ENCODE results near the gene TXNDC12. TPM values are rescaled to one million over a fixed set of nuclear protein-coding genes. Genes with fewer than 3 reads are reported as not detected.
"Not testable (repeated sequence)": the region's sequence is repeated elsewhere in the genome, so short reads cannot be mapped to it uniquely, and the experiment has no call there.

Gene TXNDC12
- polyA plus RNA-seq, 2 of the 4 experiments (the other 2 are of a cell fraction): 59.7 to 65.2 TPM

DNA sequence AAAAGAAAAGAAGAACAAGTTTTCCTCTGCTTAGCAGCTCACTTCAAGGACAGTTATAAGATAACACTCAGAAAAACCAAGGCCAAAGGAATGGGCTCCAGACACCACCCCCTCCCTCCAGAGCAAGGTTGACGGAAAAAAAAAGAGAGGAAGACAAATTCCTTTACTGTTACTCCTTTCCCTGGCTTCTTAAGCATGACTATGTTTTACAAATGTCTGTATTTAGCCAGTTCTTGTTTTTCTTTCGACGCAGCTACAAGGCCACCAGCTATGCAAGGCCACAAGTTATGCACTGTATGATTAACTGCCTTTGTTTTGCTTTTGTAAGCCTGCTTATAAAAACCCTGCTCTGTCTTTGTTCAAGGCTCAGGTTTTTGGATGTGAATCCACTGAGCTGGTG is 49.4 kb downstream of the TXNDC12 start:
- 16% methylated on average over 3 of the region's 3 CpGs for WGBS (ENCODE audit: missing lambda C conversion rate)
- Histone ChIP-seq H3K4me2 (peak overlapping the region; percentile 78), H3K27ac (peak overlapping the region; percentile 85 to 95), H3K4me1 (peaks cover 30% of the 10 kb centered on the region)
- POLR2A ChIA-PET; H3K4me3 ChIP-seq; H3K9me3 ChIP-seq; FAIRE-seq; TF ChIP-seq FOSL2 (IDR thresholded peaks at IDR 0.05): not testable (repeated sequence)
- peak in 1 of 2 experiments; percentile 45; a peak in 3 of 6 replicates for ATAC-seq
- peak in 1 of 2 experiments; percentile 23 for DNase-seq (ENCODE audit: low read depth in 1 of 2, low spot score in 1 of 2)
- CTCF ChIA-PET: interaction anchor here (1.4 to 3.1 kb wide), 2 partner anchors 9 to 108 kb away, joined by 3 to 21 read pairs; no protein-coding TSS in a partner anchor
- TF ChIP-seq FOSL2 (CRISPR knock-in tag; IDR thresholded peaks at IDR 0.05): 0 out of 2 replicates have a peak, but pooled peaks have one; percentile 3

DNA sequence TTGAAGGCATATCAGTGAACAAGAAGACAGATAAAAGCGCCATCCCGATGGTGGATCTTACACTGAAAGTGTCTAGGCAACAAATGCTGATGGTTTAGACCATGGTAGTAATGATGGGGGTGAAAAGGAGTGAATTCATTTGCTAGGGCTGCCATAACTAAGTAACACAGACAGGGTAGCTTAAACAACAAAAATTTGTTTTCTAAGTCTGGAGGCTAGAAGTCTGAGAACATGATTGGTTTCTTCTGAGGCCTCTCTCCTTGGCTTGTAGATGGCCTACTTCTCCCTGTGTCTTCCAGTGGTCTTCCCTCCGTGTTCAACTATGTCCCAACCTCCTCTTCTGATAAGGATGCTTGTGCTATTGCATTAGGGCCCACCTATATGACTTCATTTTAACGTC is 51.1 kb downstream of the TXNDC12 start:
- FAIRE-seq: no peak
- Histone ChIP-seq H3K9me3 (no peaks in the 10 kb centered on the region), H3K27ac (peak overlapping the region in 1 of 2 experiments; percentile 8; a peak in 1 of 6 replicates), H3K4me3 (no peak overlapping the region), H3K4me1 (peaks cover 30% of the 10 kb centered on the region), H3K4me2 (no peak overlapping the region)
- ChIA-PET CTCF (interaction anchor here (0.6 to 3.1 kb wide), 4 partner anchors 15 to 137 kb away, joined by 3 to 21 read pairs (median 3); no protein-coding TSS in a partner anchor), POLR2A (no interaction called here)
- DNase-seq (ENCODE audit: low read depth in 1 of 2, low spot score in 1 of 2): no peak
- TF ChIP-seq, protein P1, sequence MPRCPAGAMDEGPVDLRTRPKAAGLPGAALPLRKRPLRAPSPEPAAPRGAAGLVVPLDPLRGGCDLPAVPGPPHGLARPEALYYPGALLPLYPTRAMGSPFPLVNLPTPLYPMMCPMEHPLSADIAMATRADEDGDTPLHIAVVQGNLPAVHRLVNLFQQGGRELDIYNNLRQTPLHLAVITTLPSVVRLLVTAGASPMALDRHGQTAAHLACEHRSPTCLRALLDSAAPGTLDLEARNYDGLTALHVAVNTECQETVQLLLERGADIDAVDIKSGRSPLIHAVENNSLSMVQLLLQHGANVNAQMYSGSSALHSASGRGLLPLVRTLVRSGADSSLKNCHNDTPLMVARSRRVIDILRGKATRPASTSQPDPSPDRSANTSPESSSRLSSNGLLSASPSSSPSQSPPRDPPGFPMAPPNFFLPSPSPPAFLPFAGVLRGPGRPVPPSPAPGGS (IDR thresholded peaks at IDR 0.05): no peak
- TF ChIP-seq ZC3H11A (IDR thresholded peaks at IDR 0.05): no peak
- TF ChIP-seq, protein P2, sequence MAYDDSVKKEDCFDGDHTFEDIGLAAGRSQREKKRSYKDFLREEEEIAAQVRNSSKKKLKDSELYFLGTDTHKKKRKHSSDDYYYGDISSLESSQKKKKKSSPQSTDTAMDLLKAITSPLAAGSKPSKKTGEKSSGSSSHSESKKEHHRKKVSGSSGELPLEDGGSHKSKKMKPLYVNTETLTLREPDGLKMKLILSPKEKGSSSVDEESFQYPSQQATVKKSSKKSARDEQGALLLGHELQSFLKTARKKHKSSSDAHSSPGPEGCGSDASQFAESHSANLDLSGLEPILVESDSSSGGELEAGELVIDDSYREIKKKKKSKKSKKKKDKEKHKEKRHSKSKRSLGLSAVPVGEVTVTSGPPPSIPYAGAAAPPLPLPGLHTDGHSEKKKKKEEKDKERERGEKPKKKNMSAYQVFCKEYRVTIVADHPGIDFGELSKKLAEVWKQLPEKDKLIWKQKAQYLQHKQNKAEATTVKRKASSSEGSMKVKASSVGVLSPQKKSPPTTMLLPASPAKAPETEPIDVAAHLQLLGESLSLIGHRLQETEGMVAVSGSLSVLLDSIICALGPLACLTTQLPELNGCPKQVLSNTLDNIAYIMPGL (CRISPR knock-in tag; IDR thresholded peaks at IDR 0.05; ENCODE audit: borderline replicate concordance): no peak
- ATAC-seq: no peak
- 62% methylated on average over 4 of the region's 4 CpGs for WGBS (ENCODE audit: missing lambda C conversion rate)

DNA sequence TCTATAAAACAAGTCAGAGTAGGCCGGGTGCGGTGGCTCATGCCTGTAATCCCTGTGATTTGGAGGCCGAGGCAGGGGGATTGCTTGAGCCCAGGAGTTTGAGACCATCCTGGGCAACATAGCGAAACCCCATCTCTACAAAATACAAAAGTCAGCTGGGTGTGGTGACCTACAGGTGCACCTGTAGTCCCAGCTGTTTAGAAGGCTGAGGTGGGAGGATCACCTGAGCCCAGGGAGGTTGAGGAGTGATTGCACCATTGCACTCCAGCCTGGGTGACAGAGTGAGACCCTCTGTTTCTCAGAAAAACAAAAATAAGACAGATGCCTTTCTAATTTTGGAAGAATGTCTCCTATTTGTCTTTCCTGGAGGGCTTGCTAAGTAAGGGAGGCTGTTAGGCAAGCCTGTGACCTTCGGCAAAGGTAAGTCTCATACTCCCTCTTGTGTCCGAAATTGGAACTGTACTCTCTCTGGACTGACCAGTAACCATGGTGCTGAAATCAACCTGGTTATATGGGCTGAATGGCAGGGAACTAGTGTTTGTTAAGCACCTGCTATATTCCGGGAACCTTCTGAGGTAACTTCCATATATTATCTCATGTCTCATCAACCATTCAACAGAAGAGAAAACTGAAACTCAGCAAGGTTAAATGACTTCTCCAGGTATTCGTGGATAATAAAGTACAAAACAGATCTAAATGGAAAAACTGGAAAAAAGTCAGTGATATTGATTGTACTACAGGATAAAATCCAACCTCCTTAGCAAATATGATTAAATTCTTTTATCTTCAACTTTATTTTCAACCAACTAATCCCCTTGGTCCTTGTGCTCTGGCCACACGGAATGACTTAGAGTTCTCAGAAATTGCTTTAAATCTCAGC is 52.7 kb downstream of the TXNDC12 start:
- ChIA-PET POLR2A (no interaction called here), CTCF (interaction anchor here (0.6 to 1.3 kb wide), 10 partner anchors 21 to 126 kb away, joined by 3 to 25 read pairs (median 3); no protein-coding TSS in a partner anchor)
- 45% methylated on average over 8 of the region's 9 CpGs for WGBS (ENCODE audit: missing lambda C conversion rate)
- TF ChIP-seq, protein P3, sequence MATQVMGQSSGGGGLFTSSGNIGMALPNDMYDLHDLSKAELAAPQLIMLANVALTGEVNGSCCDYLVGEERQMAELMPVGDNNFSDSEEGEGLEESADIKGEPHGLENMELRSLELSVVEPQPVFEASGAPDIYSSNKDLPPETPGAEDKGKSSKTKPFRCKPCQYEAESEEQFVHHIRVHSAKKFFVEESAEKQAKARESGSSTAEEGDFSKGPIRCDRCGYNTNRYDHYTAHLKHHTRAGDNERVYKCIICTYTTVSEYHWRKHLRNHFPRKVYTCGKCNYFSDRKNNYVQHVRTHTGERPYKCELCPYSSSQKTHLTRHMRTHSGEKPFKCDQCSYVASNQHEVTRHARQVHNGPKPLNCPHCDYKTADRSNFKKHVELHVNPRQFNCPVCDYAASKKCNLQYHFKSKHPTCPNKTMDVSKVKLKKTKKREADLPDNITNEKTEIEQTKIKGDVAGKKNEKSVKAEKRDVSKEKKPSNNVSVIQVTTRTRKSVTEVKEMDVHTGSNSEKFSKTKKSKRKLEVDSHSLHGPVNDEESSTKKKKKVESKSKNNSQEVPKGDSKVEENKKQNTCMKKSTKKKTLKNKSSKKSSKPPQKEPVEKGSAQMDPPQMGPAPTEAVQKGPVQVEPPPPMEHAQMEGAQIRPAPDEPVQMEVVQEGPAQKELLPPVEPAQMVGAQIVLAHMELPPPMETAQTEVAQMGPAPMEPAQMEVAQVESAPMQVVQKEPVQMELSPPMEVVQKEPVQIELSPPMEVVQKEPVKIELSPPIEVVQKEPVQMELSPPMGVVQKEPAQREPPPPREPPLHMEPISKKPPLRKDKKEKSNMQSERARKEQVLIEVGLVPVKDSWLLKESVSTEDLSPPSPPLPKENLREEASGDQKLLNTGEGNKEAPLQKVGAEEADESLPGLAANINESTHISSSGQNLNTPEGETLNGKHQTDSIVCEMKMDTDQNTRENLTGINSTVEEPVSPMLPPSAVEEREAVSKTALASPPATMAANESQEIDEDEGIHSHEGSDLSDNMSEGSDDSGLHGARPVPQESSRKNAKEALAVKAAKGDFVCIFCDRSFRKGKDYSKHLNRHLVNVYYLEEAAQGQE (IDR thresholded peaks at IDR 0.05): peak; percentile 91
- TF ChIP-seq RCOR1 (IDR thresholded peaks at IDR 0.05; ENCODE audit: low read depth, low read length) (no peak), TFCP2L1 (CRISPR knock-in tag; IDR thresholded peaks at IDR 0.05) (no peak), ESRRA (IDR thresholded peaks at IDR 0.05; ENCODE audit: borderline replicate concordance, low read length) (no peak), NFE2L2 (conservative IDR thresholded peaks at IDR 0.05; ENCODE audit: low read length) (no peak), GATA3 (IDR thresholded peaks at IDR 0.05; ENCODE audit: borderline replicate concordance) (no peak), POLR2A (IDR thresholded peaks at IDR 0.05; ENCODE audit: low read length) (no peak), MAFK (IDR thresholded peaks at IDR 0.05; ENCODE audit: partially characterized antibody) (no peak), SREBF2 (IDR thresholded peaks at IDR 0.05) (no peak), RNF2 (IDR thresholded peaks at IDR 0.05; ENCODE audit: borderline replicate concordance, low read depth) (no peak), BHLHE40 (IDR thresholded peaks at IDR 0.05; ENCODE audit: low read depth, low read length) (no peak), SMC3 (IDR thresholded peaks at IDR 0.05) (peak; percentile 88), CEBPB (IDR thresholded peaks at IDR 0.05) (peak in 1 of 2 experiments; percentile 76; a peak in 2 of 4 replicates), MAZ (IDR thresholded peaks at IDR 0.05; ENCODE audit: borderline replicate concordance, low read depth, low read length) (no peak), HOXB13 (CRISPR knock-in tag; IDR thresholded peaks at IDR 0.05; ENCODE audit: low read depth) (no peak), CBX2 (IDR thresholded peaks at IDR 0.05; ENCODE audit: borderline replicate concordance, low read depth) (no peak)
- TF ChIP-seq, protein P1 (IDR thresholded peaks at IDR 0.05): no peak
- TF ChIP-seq, protein P4, sequence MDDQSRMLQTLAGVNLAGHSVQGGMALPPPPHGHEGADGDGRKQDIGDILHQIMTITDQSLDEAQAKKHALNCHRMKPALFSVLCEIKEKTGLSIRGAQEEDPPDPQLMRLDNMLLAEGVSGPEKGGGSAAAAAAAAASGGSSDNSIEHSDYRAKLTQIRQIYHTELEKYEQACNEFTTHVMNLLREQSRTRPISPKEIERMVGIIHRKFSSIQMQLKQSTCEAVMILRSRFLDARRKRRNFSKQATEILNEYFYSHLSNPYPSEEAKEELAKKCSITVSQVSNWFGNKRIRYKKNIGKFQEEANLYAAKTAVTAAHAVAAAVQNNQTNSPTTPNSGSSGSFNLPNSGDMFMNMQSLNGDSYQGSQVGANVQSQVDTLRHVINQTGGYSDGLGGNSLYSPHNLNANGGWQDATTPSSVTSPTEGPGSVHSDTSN (IDR thresholded peaks at IDR 0.05): no peak
- TF ChIP-seq, protein P5, sequence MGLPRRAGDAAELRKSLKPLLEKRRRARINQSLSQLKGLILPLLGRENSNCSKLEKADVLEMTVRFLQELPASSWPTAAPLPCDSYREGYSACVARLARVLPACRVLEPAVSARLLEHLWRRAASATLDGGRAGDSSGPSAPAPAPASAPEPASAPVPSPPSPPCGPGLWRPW (IDR thresholded peaks at IDR 0.05): no peak

More for the DNA sequence above, 52.7 kb downstream of the TXNDC12 start:
- Histone ChIP-seq H3K27ac (peak overlapping the region in 1 of 2 experiments; percentile 75; a peak in 3 of 6 replicates), H3K4me2 (no peak overlapping the region), H3K4me1 (peaks cover 21% of the 10 kb centered on the region), H3K4me3 (no peak overlapping the region), H3K9me3 (no peaks in the 10 kb centered on the region)
- peak; percentile 82 to 87 for DNase-seq (ENCODE audit: low read depth in 1 of 2, low spot score in 1 of 2)
- peak; percentile 13 for FAIRE-seq
- peak; percentile 90 to 98 for ATAC-seq
